Dermis microvascular lymphatic vessel endothelial cell (primary cell): ENCODE data around the gene C4orf50. TPM values are rescaled to one million over a fixed set of nuclear protein-coding genes. Genes with fewer than 3 reads are reported as not detected.

Source experiments
- DNase-seq, 2 donors: peaks; one replicate each; pipeline versions ENCODE4 v3.0.0 to v3.0.0-alpha.2; 2010; ENCODE audit warnings: low read depth in 2 of 2
- total RNA-seq: library from RNA; depleted of rRNA; stranded (reverse); fragments of >200 nt; gene quantifications from 2 replicates; pipeline ENCODE4 v1.2.1, GENCODE V29; 2014

The C4orf50 gene
- total RNA-seq, 1 donor from 2014 or later, result under 0.01 TPM

- DNase-seq, result no peak
Measured at GRCh38 chr4:5992828-5993321, 25.4 kb downstream of the C4orf50 start.

- DNase-seq, result no peak
Measured at GRCh38 chr4:5992171-5992827, 25.9 kb downstream of the C4orf50 start.

GRCh38 chr4:5991405-5991804 lies 26.8 kb downstream of the C4orf50 start:
- no peak for DNase-seq

GRCh38 chr4:5990446-5991160 lies 27.6 kb downstream of the C4orf50 start:
- no peak for DNase-seq

GRCh38 chr4:5989236-5990225 lies 28.7 kb downstream of the C4orf50 start:
- no peak for DNase-seq

GRCh38 chr4:5988086-5988845 lies 30.0 kb downstream of the C4orf50 start:
- DNase-seq, result no peak

GRCh38 chr4:5984843-5985242 lies 33.4 kb downstream of the C4orf50 start:
- no peak for DNase-seq

GRCh38 chr4:5982156-5982973 lies 35.9 kb downstream of the C4orf50 start:
- no peak for DNase-seq

GRCh38 chr4:5980436-5981155 lies 37.6 kb downstream of the C4orf50 start:
- DNase-seq, result peak in 1 of 2 donors; percentile 5

GRCh38 chr4:5979981-5980380 lies 38.2 kb downstream of the C4orf50 start:
- peak; percentile 28 to 34 for DNase-seq

- no peak for DNase-seq
Measured at GRCh38 chr4:5976921-5977320, 41.3 kb downstream of the C4orf50 start.

GRCh38 chr4:5976431-5976830 lies 41.8 kb downstream of the C4orf50 start:
- no peak for DNase-seq

GRCh38 chr4:5974321-5974720 lies 43.9 kb downstream of the C4orf50 start:
- DNase-seq, result peak in 1 of 2 donors; percentile 54

- no peak for DNase-seq
Measured at GRCh38 chr4:5973486-5974220, 44.6 kb downstream of the C4orf50 start.

- no peak for DNase-seq
Measured at GRCh38 chr4:5973033-5973432, 45.2 kb downstream of the C4orf50 start.

GRCh38 chr4:5972571-5972970 lies 45.7 kb downstream of the C4orf50 start:
- DNase-seq, result no peak

GRCh38 chr4:5971078-5971450 lies 47.2 kb downstream of the C4orf50 start:
- no peak for DNase-seq

- DNase-seq, result no peak
Measured at GRCh38 chr4:5970381-5971077, 47.7 kb downstream of the C4orf50 start.
